HG03558 (cell line): Measurements from ENCODE around the gene HRH2.

ENCODE experiments used
- ATAC-seq: cut with Tn5 transposase; IDR thresholded peaks from one replicate; pipeline ENCODE4 v1.9.1; 2021; ENCODE audit warnings: moderate number of reproducible peaks; ENCODE audit not compliant: unreplicated experiment; ENCODE audit errors: extremely low read depth

Gene HRH2

DNA sequence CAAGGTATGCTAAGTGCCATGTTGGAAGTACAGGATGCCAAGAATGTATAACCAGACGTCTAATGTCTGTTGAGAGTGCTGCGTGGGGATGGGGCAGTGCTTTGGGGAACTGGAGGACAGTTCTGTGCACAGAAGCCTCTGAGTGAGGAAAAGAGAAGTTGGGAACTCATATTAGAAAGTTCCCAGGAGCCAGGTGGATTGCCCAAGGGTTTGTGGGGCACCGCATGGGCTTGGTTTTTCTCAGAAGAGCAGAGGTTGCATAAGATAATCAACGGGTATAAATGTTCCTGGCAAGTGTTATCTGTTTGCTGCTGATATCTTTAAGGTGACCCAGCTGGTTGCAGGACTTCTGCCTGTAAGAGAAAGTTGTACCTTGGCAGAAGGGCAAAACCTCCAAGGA, 13.1 kb downstream of the HRH2 start:
- ATAC-seq, result no peak

DNA sequence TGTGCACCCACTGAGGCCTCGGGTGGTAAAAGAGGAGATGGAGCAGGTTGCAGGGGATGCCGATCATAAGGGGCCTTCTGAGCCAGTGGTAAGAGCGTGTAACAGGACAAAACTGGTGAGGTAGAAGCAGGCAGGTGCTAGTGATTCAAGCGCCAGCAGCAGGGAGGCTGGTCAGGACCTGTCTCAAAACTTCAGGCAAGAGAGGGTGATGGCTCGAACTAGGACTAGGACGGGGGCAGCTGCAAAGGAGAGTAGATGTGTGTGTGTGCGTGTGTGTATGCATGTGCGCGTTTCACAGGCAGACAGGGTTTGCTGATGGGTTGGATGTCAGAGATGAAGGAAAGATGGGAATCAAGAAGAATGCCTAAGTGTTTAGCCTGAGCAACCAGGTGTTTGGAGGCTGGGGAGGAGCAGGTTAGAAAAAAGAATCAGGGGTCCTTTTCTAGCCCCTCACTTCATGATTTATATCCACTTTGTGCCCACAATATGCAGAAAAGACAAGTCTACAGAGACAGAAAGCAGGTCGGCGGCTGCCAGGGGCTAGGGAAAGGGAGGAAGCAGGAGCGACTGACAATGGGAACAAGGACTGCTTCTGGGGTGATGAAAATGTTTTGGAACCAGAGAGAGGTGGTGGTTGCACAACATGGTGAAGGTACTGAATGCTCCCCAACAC, 15.2 kb downstream of the HRH2 start:
- no peak for ATAC-seq

DNA sequence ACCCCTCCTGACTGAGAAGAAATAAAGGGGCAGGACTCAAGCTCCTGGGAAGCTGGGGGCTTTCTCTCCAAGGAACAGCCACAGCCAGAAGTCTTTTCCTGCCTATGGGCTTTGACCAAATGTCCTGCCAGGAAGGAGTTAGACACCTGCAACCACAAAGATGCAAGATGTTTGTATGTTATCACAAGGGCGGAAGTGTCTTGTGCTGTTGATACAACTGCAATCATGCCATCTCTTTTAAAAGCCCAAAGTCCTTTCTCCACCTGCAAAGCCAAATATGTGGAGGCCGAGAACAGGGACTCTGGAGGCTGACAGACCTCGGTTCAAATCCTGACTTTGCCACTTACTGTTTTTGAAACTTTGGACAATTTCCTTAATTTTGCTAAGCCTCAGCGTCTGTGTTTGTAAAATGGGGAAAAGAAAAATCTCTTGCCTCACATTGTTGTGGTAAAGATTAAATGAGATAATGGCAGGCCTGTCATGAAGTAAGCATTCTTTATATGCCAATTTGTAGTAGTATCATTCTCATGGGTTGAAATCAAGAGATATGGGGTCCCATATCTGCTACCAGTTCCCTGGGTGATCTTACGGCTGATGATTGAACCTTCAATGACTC, 17.0 kb downstream of the HRH2 start:
- no peak for ATAC-seq

DNA sequence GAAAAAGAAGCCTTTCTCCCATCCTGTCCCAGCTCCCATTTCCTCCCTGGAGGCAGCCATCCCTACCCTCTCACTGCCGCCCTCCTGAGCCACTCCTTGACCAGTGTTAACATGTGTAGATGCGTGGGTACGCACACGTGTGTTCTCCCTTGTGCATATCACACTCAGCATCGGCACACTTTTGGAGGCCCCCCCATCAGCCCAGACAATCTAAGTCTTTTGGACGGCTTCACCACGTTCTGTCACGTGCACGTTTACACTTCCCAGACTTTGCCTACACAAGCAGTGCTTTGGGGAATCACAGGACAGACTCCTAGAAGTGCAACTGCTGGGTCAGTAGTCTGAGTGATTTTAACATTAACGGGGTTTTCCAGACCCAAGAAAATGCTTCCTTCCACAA, 18.0 kb downstream of the HRH2 start:
- no peak for ATAC-seq

DNA sequence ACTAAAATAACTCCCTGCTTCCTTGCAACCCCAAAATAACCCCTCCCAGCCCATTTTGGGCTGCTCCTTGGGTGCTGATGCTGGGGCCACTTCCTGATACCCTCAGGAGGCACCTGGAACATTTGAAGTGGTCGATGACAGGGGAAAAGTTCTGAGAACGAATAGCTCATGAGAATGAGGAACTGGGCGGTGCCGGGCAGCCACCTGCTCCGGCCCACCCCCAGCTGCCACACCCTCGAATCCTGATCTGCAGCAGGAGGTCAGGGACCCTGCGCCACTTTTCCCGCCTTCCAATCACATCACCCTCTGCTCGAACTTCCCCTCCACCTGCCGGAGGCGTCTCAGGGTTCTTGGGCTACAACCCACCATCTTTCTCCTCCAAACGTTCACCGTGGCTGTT, 19.7 kb downstream of the HRH2 start:
- ATAC-seq, result no peak

DNA sequence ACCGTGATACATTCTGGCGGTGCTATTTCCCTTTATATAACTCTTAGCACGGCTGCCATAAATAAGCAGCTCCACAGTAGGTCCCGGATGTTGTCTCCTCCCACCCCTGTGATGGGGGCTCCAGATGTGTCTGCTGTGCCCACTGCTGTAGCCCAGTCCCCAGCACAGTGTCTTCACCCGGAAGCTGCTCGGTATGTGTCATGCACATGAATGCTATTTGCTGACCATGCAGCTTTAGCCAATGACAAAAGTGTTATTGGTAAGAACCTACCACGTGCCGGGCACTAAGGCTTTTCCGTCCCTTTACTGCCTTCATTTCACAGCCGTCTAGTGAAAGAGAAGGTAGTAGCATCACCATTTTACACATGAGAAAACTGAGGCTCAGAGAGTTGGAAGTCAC, 20.2 kb downstream of the HRH2 start:
- ATAC-seq, result no peak

DNA sequence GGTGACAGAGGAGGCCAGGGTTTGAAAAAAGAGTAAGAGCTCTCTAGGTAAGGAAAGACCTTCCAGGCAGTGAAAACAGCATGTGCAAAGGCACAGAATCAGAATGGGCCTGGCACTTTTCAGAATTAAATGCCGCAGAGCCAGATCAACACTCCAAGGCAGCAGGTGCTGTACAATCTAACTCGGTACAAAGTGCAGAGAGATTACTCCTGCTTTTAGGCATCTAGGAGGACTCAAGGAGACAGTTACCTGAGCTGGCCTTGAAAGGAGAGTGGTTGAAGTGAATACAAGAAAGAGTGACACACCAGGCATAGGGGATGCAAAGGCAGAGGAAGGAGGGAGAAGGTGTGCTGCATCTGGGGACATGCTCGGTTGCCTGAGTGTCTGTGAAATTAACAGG, 21.5 kb downstream of the HRH2 start:
- no peak for ATAC-seq

DNA sequence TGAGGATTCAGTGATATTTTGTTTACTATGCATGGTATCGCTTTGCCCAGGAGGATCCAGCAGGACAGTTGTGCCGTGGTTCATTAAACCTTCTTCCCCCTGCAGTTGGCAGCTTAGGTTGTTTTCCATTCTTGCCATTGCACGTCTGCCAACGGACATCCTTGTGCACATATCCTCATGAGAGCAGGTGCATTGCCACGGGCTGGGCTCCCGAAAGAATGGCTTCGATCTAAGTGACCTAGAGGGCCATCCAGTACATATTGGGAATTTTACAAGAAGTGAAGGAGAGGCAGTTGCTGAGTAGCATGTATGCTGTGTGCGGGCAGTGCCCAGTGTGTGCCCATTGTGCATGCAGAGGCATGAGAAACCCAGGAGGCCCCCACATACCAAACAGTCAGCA, 22.1 kb downstream of the HRH2 start:
- no peak for ATAC-seq

DNA sequence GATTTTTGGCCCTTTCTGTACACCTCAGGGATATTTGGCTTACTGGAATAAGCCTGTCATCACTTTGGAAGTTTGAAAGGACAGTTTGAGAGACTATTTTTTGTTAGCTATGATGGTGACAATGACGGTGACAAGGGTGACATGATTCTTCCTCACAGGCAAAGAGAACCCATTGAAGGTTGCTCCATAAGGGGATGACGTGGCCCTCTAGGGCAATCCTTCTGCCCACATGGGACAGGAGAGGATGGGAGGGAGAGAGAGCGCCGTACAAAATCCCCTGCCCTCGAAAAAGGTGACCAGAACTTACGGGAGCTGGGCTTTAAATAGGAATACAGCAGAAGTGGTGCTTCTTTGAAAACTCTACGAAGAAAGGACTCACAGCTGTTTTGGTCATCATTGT, 22.6 kb downstream of the HRH2 start:
- ATAC-seq, result no peak

DNA sequence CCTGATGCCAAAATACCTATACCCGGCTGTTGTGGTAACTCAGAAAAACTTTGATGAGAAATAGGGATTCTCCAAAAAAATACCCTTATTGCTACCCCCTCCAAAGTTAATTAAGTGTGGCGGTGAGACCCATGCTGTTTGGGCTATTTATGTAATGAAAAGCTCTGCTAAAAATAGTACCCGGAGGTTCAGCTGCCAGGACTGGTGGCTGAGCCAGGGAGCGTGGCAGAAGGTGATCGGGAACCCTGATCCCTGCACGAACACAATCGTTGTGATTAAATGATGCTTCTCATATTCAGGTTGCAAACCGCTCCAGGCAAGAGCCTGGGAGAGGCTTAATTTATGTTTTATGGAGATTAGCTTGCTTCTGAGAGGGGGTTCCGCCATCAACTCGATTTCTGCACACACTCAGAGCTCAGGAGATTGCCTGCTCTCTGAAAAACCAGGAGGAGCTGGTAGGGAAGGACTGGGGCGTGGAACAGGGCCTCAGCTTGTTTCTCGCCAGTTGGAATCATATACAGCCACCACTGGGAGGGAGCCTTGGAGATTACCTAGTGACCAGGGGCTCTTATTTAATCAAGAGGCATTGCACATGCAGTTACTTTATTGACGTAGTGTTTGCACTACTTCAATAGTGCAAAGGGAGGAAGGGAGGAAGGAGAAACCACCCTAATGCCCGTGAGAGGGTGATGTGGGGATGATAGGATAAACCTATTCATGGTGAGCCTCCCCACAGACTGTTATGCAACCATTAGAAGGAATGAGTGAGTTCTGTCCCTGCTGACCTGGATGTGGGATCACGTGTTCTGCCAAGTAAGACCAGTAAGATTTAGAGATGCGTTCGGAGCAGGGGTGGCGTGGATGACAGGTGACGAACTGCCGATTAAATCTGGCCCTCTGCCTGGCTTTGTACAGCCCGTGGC, 23.4 kb downstream of the HRH2 start:
- no peak for ATAC-seq

DNA sequence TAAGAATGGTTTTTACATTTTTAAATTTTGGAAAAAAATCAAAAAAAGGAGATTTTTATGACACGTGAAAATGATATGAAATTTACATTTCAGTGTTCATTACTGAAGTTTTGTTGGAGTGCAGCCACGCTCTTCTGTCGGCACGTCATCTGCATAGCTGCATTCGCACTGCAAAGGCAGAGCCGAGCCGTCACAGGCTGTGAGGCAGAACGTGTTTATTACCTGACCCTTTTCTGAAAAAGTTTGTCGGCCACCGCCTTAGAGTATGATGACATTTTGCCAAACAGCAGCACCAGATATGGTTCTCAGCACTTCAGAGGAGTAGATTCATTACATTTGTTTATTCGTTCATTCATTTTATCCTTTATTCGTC, 24.1 kb downstream of the HRH2 start:
- ATAC-seq, result no peak

DNA sequence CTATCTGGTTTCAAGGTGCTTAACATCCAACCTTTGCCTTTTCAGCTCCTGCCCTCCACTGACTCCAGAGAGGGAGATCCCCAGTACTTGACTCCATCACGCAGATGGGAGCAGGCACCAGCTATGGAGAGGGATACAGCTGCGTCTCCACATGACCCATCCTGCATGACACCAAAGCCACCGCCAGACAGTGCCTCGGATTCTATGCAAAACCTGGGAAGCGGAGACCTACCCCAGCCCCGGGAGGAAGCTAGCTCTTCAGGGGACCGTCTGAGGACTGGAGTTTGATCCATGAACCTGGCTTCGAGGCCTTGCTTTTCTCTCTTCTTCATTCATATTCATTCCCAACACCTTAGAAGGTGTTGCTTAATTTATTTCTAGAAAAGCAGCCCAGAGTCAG, 24.8 kb downstream of the HRH2 start:
- ATAC-seq, result no peak

DNA sequence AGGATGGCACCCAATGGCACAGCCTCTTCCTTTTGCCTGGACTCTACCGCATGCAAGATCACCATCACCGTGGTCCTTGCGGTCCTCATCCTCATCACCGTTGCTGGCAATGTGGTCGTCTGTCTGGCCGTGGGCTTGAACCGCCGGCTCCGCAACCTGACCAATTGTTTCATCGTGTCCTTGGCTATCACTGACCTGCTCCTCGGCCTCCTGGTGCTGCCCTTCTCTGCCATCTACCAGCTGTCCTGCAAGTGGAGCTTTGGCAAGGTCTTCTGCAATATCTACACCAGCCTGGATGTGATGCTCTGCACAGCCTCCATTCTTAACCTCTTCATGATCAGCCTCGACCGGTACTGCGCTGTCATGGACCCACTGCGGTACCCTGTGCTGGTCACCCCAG, 25.4 kb downstream of the HRH2 start:
- no peak for ATAC-seq

DNA sequence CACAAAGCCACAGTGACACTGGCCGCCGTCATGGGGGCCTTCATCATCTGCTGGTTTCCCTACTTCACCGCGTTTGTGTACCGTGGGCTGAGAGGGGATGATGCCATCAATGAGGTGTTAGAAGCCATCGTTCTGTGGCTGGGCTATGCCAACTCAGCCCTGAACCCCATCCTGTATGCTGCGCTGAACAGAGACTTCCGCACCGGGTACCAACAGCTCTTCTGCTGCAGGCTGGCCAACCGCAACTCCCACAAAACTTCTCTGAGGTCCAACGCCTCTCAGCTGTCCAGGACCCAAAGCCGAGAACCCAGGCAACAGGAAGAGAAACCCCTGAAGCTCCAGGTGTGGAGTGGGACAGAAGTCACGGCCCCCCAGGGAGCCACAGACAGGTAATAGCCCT, 26.1 kb downstream of the HRH2 start:
- no peak for ATAC-seq

DNA sequence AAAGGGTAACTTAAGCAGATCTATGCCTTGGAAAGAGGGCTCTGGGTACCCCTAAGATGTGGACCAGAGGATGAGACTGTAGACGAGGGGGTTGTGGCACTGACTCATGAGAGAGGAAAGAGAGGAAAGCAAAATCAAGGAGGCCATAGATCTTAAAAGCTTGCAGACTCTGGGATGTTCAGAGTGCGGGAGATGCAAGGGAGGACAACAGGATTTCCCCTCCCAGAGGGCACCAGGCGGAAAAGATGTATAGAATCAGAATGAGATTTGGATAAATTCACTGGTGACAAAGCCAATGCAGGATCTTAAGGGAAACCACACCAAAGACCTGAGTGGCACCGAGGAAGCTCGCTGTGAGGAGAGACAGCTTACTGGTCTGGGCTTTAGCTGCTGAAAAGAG, 27.1 kb downstream of the HRH2 start:
- ATAC-seq, result no peak

DNA sequence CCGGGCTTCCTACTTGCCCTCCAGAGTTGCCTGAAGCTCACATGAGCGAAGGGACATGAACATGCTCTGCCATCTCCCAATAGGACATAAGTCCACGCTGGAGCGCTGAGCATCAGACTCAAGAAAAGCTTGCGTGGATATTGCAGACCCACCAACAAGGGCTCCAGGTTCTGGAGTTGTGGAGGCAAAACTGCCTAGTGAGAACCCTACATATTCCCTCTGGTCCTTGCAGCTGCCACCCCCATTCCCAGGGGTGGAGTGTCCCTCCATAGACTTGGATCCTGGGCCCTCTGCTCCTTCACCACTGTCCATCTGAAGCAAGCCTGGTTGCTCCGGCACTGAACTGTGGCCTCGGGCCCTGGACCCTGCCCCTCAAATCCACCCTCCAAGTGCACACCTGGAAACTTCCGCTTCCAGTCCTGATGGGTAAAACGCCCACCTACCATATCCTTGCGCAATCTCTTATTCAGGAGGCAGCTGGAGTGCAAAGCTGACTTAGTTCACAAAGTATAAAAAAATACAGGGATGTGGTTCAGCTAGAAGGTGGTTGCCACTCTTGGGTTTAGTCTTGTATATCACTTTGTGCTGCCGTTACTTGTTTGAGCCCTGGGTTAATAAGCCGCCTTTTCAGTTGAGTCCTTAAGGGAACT, 28.0 kb downstream of the HRH2 start:
- ATAC-seq, result no peak

DNA sequence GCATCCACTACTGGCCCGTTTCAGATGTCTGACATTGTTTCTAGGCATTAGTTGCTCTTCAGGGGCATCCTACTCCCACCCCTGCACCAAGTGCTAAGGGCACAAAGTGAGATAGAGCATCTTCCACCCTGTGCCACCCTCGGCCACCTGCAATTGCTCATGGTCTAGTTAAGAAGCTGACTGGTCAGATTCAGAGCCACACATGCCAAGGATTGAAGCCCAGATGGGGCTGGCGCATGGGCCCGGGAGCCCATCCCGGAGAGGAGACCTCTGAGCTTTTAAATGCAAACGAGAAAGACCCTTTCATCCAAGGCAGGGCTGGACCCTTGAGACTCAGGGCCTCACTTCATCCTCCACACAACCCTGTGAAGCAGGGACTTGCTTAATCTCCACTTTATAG, 28.5 kb downstream of the HRH2 start:
- ATAC-seq, result no peak

DNA sequence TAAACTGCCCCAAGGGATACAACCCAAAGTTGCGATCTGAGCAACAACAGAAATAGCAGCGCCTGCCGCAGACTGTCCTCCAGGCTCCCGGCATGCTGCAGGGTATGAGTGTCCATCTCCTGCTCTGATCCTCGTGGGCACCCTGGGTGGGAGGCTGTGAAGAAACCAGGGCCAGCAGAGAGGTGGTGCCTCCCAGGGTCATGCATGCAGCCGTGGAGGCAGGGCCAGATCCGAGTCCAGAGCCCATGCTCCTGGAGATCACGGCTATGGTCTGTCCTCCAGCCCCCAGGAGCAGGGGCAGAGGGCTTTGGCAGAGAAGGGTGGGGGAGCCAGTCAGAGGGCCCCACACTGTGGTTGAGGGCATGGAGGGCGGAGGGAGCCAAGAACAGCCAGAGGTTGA, 29.0 kb downstream of the HRH2 start:
- ATAC-seq, result no peak

DNA sequence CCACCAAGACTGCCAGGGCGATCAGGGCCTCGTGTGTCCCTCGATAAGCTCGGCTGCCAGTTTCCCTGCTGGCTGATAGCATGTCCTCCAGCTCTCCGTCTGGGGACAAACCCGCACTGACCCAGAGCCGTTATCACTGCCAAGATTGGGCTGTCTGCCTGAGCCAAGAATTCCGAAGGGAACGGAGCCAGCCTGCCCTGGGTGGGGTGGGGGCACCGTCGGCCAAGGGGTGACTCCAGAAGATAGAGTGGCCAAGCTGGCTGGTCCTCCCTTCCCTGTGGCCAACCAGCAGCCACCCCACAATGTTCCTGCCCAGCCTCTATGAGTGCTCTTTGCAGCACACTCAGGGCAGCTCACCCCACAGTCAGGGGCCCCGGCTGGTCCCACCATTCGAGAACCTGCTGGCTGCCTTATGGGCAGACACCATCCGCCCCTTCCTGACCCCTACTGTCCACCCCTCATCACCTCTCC, 29.4 kb downstream of the HRH2 start:
- ATAC-seq, result no peak

DNA sequence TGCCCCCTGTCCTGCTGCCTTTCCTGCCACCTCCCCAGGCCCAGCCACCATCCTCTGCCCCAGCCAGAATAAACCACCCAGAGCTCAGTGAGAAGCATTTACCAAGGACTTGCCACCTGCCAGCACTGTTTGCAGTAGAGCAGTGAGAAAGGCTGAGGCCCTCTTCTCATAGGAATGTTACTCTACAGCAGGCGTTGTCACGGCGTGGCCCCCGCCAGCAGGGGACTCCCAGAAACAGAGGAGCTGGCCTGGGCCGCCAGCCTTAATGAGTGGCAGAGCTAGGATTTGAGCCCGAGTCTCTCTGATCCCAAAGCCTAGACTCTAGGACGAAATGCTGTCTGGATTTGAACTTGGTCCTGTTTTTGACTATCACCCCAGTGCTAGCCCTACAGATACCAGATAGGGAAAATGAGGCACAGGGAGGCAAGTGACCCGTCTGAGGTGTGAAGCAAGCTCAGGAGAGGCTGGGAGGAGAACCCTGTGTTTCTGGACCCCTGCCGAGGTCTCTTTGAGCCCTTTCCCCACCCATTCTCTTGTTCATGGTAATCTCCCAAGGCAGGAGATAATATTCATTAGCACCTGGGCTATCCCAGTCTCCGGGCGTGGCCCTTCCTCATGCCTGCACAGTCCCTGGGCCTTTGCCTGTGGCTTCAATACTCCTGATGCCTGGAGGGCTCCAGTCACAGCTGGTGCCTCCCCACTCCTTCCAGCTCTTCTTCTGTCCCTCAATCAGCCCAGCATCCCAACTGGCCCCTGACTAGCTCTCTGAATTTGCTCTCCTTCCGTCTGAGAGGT, 30.7 kb downstream of the HRH2 start:
- ATAC-seq, result no peak
